Suprapubic skin (tissue), 3 donors: ENCODE results near the gene GNA15.

Experiments
- POLR2A ChIP-seq, 2 donors: fragments of 450-650 bp; IDR thresholded peaks; one replicate each; pipeline ENCODE4 v1.6.1; 2017; ENCODE audit warnings: antibody characterized with exemption in 2 of 2, mild to moderate bottlenecking in 2 of 2, moderate library complexity in 2 of 2
- TF ChIP-seq, protein P1 (sequence below), 2 donors: fragments of 200-600 bp in 1 of 2; fragments of 450-650 bp in 1 of 2; sonication (generic) in 1 of 2; IDR thresholded peaks; one replicate each; pipeline ENCODE4 v1.5.1; 2016 to 2019; ENCODE audit warnings: antibody characterized with exemption in 2 of 2, mild to moderate bottlenecking in 1 of 2, moderate library complexity in 1 of 2

DNA sequence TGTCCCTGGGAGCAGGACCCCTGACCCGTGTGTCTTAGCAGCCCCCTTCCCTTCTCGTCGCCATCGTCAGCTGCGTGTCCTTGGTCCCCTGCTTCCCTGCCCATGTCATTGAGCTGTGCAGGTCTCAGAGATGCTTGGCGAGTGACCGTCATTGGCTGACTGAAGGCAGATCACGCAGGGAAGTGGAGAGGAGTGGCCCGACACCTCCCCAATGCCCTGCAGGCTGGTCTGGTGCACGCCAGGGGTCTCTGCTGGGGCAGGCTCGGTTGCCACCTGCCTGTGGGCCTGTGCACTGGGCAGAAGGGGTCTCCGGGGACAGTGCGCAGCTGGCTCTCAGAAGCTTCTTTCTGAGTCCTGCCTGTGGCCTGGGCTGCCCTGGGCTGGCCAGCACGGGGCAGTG, 35.5 kb upstream of the GNA15 start:
- TF ChIP-seq, protein P1, sequence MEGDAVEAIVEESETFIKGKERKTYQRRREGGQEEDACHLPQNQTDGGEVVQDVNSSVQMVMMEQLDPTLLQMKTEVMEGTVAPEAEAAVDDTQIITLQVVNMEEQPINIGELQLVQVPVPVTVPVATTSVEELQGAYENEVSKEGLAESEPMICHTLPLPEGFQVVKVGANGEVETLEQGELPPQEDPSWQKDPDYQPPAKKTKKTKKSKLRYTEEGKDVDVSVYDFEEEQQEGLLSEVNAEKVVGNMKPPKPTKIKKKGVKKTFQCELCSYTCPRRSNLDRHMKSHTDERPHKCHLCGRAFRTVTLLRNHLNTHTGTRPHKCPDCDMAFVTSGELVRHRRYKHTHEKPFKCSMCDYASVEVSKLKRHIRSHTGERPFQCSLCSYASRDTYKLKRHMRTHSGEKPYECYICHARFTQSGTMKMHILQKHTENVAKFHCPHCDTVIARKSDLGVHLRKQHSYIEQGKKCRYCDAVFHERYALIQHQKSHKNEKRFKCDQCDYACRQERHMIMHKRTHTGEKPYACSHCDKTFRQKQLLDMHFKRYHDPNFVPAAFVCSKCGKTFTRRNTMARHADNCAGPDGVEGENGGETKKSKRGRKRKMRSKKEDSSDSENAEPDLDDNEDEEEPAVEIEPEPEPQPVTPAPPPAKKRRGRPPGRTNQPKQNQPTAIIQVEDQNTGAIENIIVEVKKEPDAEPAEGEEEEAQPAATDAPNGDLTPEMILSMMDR (IDR thresholded peaks at IDR 0.05), result no peak
- no peak for TF ChIP-seq POLR2A (IDR thresholded peaks at IDR 0.05)
